Measurements from ENCODE around the gene IHH.

Gene IHH

DNA sequence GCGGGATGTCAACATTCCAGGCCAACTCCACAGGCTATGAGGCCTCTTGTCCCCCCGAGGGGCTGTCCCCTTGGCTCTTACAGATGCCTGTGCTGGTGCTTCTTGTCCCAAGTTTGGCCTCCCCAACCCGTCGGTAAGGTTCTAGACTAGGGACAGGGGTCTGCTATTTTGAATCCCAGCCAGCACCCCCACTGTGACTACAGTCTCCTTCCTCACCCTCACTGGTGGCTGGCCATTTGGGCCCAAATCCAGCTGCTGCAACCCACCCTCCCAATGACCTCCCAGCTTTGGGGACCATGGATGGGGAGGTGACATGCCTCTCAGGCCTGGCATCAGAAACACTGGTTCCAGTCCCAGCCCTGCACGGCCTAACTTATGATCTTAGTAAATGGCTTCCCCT is 38.1 kb downstream of the IHH start:
- no peak for DNase-seq
- no peak for ATAC-seq
- Mint-ChIP-seq H3K36me3 (ENCODE audit: low read depth) (no peaks in the 10 kb centered on the region), H3K27me3 (no peaks in the 10 kb centered on the region), H3K27ac (no peak overlapping the region), H3K4me1 (no peaks in the 10 kb centered on the region), H3K9me3 (no peaks in the 10 kb centered on the region), H3K4me3 (no peak overlapping the region)

DNA sequence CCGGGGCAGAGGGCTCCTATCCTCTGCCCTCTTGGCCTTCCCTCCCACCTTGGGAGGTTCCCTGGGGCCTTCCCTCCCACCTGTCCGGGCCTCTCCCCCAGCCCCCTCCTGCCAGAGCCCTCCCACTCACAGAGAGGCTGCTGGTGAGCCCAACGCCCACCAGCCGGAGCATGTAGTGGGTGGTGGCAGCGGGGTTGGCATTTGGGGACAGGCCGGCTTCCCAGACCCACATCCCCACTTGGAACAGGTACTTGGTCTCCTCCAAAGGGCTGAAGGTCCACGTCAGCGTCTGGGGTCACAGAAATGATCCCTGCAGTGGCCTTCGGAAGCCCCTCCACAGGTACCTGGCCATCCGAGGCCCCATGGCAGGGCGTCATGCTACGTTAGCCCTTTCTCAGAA is 38.7 kb downstream of the IHH start:
- ATAC-seq (no peak), DNase-seq (no peak)
- no peaks in the 10 kb centered on the region for H3K27me3 Mint-ChIP-seq
- no peak overlapping the region for H3K27ac Mint-ChIP-seq
- no peaks in the 10 kb centered on the region for H3K36me3 Mint-ChIP-seq (ENCODE audit: low read depth)
- no peaks in the 10 kb centered on the region for H3K4me1 Mint-ChIP-seq
- H3K9me3 Mint-ChIP-seq: no peaks in the 10 kb centered on the region
- no peak overlapping the region for H3K4me3 Mint-ChIP-seq

DNA sequence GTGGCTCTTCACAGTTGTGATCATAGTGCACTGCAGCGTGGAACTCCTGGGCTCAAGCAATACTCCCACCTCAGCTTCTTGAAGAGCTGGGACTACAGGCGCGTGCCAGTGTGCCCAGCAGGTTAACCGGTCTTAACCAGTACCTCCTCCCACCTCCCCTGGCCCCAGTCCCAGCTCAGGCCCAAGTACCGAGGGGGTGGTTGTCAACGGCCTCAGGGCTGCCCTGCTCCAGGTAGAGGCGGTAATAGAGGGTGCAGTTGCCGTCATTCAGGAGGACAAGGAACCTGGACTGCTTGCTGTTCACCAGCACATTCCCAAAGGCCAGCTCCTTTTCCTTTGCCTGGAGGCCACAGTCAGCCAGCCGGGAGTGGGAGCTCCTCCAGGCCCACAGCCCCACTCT is 39.1 kb downstream of the IHH start:
- Mint-ChIP-seq H3K4me1 (no peaks in the 10 kb centered on the region), H3K36me3 (ENCODE audit: low read depth) (no peaks in the 10 kb centered on the region), H3K27me3 (no peaks in the 10 kb centered on the region), H3K9me3 (no peaks in the 10 kb centered on the region), H3K4me3 (no peak overlapping the region), H3K27ac (no peak overlapping the region)
- ATAC-seq (no peak), DNase-seq (no peak)

DNA sequence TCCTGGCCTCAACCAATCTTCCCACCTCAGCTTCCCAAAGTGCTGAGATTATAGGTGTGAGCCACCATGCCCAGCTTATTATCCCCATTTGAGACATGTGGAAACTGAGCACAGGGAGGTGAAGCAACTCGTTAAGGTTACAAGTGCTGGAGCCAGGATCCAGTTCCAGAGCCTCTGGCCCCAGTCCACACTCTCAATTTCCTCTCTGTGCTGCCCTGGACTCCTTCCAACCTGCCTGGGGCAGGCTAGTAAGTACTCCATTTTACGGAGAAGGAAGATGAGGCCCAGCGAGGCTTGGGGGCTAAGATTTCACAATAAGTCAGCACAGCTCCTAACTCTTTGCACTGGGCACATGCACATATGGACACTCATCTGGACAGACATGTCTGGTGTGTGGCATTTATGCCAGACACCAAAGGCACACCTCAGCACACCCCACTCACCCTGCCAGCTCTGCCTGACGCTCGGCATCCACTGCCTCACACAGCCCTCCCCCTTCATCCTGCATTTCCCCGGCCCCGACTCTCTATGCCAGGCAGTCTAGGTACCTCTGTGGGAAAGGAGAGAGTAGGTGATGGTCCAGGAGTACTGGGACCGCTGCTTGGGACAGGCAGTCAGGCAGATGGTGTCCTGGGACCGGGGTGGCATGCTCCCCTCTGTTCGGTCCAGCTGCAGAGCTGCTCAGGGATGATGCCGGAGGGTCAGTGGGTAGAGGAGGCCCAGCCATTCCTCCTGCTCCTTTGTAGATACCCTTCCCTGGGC is 39.9 kb downstream of the IHH start:
- Mint-ChIP-seq H3K4me1 (no peaks in the 10 kb centered on the region), H3K27ac (no peak overlapping the region), H3K36me3 (ENCODE audit: low read depth) (no peaks in the 10 kb centered on the region), H3K9me3 (no peaks in the 10 kb centered on the region), H3K4me3 (no peak overlapping the region), H3K27me3 (no peaks in the 10 kb centered on the region)
- ATAC-seq (no peak), DNase-seq (no peak)

DNA sequence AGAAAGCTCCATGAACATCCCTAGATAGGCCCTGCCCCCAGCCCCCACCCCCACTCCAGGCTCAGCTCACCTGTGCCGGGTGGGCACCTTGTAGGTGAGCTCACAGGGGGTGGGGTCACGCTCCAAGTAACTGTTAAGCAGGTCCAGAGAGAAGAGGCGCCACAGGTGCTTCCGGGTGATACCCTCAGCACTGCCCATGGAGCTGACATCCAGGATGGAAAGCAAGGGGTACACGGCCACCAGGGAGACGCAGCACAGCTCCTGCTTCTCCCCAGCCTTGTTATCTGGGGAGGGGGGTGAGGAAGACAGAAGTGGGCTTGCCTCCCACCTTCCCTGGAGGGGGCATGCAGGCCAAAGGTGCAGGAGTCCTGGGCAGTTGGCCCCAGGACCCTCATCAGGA is 41.3 kb downstream of the IHH start:
- no peaks in the 10 kb centered on the region for H3K36me3 Mint-ChIP-seq (ENCODE audit: low read depth)
- ATAC-seq: no peak
- no peak overlapping the region for H3K4me3 Mint-ChIP-seq
- H3K27ac Mint-ChIP-seq: no peak overlapping the region
- no peaks in the 10 kb centered on the region for H3K9me3 Mint-ChIP-seq
- no peaks in the 10 kb centered on the region for H3K4me1 Mint-ChIP-seq
- DNase-seq: no peak
- no peaks in the 10 kb centered on the region for H3K27me3 Mint-ChIP-seq

DNA sequence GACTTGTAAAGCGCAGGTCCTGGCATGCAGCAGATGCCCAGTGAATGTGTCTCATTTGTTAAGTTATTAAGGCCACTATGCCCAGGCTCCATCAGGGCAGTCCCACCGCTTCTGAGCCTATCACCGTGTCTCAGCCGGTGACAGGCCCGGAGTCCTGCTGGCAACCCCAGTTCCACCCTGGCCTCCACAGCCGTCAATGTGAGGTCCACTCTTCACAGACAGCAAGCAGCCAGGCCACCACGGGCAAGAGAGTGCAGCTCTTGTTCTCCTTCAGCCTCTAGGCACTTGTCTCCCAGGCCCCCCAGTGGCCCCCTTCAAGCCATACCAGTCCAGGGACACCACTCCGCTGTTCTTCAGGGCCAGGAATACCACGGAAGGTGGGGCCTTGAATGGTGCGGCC is 42.0 kb downstream of the IHH start:
- no peaks in the 10 kb centered on the region for H3K4me1 Mint-ChIP-seq

DNA sequence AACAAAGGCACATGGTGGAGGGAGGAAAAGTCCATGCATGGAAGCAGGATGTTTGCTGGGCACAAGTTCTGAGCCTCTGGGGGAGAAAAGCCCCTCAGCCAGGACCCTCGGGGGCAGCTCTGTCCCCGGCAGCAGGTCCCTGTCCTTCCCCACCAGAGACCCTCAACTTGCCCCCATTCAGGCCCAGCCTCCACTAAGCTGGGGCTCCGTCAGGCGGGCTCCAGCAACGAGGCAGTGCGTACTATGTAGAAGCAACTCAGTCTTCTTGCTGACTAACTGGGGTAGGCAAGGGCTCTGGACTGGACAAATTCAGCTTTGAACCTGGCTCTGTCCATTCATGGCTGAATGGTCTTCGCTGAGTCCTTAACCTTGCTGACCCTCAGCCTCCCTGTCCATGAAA is 42.4 kb downstream of the IHH start:
- no peak for DNase-seq
- peaks cover 7% of the 10 kb centered on the region for H3K27me3 Mint-ChIP-seq
- H3K4me3 Mint-ChIP-seq: no peak overlapping the region

More for the DNA sequence above, 42.0 kb downstream of the IHH start:
- H3K9me3 Mint-ChIP-seq: no peaks in the 10 kb centered on the region
- H3K4me3 Mint-ChIP-seq: no peak overlapping the region
- peaks cover 4% of the 10 kb centered on the region for H3K27me3 Mint-ChIP-seq
- DNase-seq: no peak
- no peaks in the 10 kb centered on the region for H3K36me3 Mint-ChIP-seq (ENCODE audit: low read depth)
- no peak overlapping the region for H3K27ac Mint-ChIP-seq
- ATAC-seq: no peak

DNA sequence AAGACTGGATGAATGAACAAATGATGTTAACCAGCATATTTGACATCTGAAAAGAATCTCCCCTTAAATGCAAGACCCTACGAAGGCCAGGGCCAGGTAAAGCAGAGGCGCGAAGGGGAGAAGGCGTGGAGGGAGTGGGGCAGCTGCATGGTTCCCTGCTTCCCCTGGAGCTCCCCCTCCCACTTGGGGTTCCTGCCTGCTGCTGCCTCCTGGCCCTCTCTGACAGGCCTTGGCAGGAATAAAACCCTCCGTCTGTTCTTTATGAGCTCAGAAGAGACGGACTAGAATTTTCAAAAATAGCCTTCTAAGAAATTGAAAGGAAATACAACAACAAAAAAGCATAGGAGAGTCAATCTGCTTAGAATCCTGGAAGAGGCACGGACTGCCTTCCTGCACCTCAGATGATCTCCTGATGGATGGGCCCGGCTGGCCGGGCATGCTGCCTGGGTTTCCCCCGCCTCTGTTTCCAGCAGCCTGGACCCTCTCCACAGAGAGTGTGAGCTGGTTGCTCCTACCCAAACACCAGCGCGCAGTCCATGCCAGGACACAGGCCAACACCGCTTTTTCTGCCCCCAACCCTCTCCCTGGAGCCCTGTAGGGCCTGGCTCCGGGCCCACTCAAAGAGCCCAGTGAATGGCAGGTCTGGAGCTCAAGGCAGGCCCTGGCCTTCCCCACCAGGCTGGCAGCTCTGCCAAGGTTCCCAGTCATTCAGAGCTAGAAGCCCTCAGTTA is 43.4 kb downstream of the IHH start:
- peaks cover 11% of the 10 kb centered on the region for H3K27me3 Mint-ChIP-seq
- DNase-seq (no peak), ATAC-seq (no peak)
- H3K36me3 Mint-ChIP-seq (ENCODE audit: low read depth): no peaks in the 10 kb centered on the region
- H3K4me3 Mint-ChIP-seq: no peak overlapping the region
- no peaks in the 10 kb centered on the region for H3K9me3 Mint-ChIP-seq
- no peak overlapping the region for H3K27ac Mint-ChIP-seq
- H3K4me1 Mint-ChIP-seq: no peaks in the 10 kb centered on the region

More for the DNA sequence above, 42.4 kb downstream of the IHH start:
- no peak overlapping the region for H3K27ac Mint-ChIP-seq
- H3K36me3 Mint-ChIP-seq (ENCODE audit: low read depth): no peaks in the 10 kb centered on the region
- H3K9me3 Mint-ChIP-seq: no peaks in the 10 kb centered on the region
- no peaks in the 10 kb centered on the region for H3K4me1 Mint-ChIP-seq
- ATAC-seq: no peak

DNA sequence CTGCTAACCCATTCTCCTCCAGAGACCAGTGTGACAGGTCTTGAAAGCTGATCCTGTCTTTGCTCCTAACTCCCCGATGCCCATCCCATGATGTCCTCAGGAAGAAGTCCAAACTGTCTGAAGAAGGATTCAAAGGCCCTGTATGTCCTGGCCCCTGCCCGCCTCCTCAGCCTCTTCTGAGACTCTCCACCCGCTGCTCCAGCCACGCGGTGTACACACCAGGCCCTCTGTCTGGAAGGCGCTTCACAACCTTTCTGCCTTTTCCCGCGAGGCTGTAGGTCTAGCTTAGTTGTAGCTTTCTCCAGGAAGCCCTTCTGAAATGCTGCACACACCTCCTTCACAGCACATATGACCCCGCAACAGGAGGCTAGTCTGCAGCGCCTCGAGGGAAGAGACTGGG is 44.0 kb downstream of the IHH start:
- Mint-ChIP-seq H3K27me3 (peaks cover 11% of the 10 kb centered on the region), H3K4me3 (no peak overlapping the region), H3K4me1 (no peaks in the 10 kb centered on the region), H3K27ac (no peak overlapping the region), H3K9me3 (no peaks in the 10 kb centered on the region), H3K36me3 (ENCODE audit: low read depth) (no peaks in the 10 kb centered on the region)
- DNase-seq: no peak
- ATAC-seq: no peak

DNA sequence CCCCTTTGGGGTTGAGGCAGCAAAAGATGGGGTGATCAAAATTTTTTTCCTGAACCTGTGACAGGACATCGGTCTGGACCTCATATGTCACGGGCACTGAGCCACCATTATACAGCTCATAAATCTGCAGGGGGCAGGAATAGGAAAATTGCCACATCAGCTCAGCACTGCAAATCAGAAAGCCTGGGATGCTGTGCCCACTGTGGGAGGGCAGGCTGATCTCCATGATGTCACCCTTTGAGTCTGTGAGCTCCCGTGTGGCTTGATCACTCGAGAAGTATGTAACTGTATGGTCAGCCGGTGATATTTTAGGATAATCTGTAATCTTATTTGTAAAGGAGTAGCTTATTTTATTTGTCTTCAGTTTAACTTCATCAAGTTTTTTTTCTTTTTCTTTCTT is 49.8 kb downstream of the IHH start:
- H3K9me3 Mint-ChIP-seq: no peaks in the 10 kb centered on the region
- H3K36me3 Mint-ChIP-seq (ENCODE audit: low read depth): no peaks in the 10 kb centered on the region
- no peak for ATAC-seq
- H3K27me3 Mint-ChIP-seq: peaks cover 32% of the 10 kb centered on the region
- no peak overlapping the region for H3K4me3 Mint-ChIP-seq
- no peaks in the 10 kb centered on the region for H3K4me1 Mint-ChIP-seq
- H3K27ac Mint-ChIP-seq: no peak overlapping the region
- no peak for DNase-seq

DNA sequence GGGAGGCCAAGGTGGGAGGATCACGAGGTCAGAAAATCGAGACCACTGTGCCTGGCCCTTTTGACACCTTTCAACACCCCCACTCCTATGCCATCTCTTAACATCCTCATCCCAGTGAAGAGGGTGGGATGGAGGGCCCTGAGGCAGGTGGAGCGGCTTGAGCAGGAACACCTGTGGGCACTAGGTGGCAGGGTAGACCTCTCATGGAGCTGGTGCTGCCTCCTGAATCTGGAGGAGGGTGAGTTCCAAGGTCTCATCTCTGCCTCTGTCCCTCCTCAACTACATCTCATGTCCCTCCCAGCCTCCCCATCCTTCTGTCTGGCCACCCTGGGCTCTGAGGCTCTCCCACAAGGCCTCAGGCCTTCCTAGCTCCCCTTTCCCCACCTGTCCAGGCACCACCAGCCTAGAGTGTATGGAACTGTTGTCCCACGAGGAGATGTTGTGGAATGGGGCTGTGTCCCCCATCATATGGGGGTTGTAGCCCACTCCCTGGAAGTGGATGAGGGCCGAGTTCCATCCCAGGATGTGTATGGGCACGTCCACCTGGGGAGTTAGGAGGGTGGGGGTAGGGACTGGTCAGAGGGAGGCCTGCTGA is 50.5 kb downstream of the IHH start:
- DNase-seq (no peak), ATAC-seq (peak; percentile 63)
- peaks cover 38% of the 10 kb centered on the region for H3K27me3 Mint-ChIP-seq

DNA sequence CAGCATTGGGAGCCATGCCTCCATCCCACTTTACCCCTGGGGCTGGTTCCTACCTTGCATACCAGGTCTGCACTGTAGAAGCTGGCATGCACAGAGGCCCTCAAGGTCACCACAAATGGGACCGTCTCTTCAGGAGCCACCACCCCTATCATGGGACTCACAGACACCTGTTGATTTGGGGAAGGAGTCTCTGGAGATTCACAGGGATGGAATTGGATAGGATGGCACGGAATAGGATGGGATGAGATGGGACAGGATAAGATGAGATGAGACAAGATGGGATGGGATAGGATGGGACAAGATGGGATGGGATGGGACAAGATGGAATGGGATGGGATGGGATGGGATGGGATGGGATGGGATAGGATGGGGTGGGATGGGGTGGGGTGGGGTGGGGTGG is 51.4 kb downstream of the IHH start:
- Mint-ChIP-seq H3K27me3 (peaks cover 46% of the 10 kb centered on the region), H3K4me3 (no peak overlapping the region), H3K36me3 (ENCODE audit: low read depth) (no peaks in the 10 kb centered on the region), H3K4me1 (no peaks in the 10 kb centered on the region), H3K27ac (no peak overlapping the region), H3K9me3 (no peaks in the 10 kb centered on the region)
- no peak for DNase-seq
- ATAC-seq: no peak

More for the DNA sequence above, 50.5 kb downstream of the IHH start:
- no peak overlapping the region for H3K27ac Mint-ChIP-seq
- H3K36me3 Mint-ChIP-seq (ENCODE audit: low read depth): no peaks in the 10 kb centered on the region
- no peak overlapping the region for H3K4me3 Mint-ChIP-seq
- no peaks in the 10 kb centered on the region for H3K9me3 Mint-ChIP-seq
- no peaks in the 10 kb centered on the region for H3K4me1 Mint-ChIP-seq
